Neutrophil (primary cell): ENCODE results near the gene GALNT12.

Source experiments
- H3K27ac ChIP-seq: fragments of 200-600 bp; sonication (generic); 2 replicates; pipeline ENCODE4 v1.5.1; 2016; ENCODE audit warnings: mild to moderate bottlenecking, moderate library complexity
- H3K27me3 ChIP-seq: fragments of 200-600 bp; sonication (generic); 2 replicates; pipeline ENCODE4 v1.6.0; 2016; ENCODE audit warnings: mild to moderate bottlenecking
- H3K36me3 ChIP-seq: fragments of 200-600 bp; sonication (generic); 2 replicates; pipeline ENCODE4 v1.5.1; 2017
- H3K4me1 ChIP-seq, 2 experiments: fragments of 200-600 bp in 1 of 2; sonication (generic) in 1 of 2; 1 replicate in 1 of 2; 2 replicates in 1 of 2; pipeline versions ENCODE4 v1.5.1 to v1.6.1; 2013 to 2016; ENCODE audit warnings: low read depth in 1 of 2, low read length in 1 of 2, mild to moderate bottlenecking in 1 of 2, moderate library complexity in 1 of 2; ENCODE audit not compliant: control insufficient read depth in 1 of 2, insufficient read depth in 1 of 2
- H3K4me3 ChIP-seq, 2 experiments: fragments of 200-600 bp in 1 of 2; sonication (generic) in 1 of 2; 1 replicate in 1 of 2; 2 replicates in 1 of 2; pipeline ENCODE4 v1.5.1; 2013 to 2016; ENCODE audit warnings: low read depth in 1 of 2, low read length in 1 of 2, mild to moderate bottlenecking in 1 of 2, moderate library complexity in 1 of 2
- H3K9me3 ChIP-seq: fragments of 200-600 bp; sonication (generic); 2 replicates; pipeline ENCODE4 v1.5.1; 2016
- TF ChIP-seq, protein P1 (sequence below): fragments of 200-600 bp; sonication (generic); IDR thresholded peaks from 2 replicates; pipeline ENCODE4 v1.5.1; 2016; ENCODE audit warnings: antibody characterized with exemption

Gene GALNT12

DNA sequence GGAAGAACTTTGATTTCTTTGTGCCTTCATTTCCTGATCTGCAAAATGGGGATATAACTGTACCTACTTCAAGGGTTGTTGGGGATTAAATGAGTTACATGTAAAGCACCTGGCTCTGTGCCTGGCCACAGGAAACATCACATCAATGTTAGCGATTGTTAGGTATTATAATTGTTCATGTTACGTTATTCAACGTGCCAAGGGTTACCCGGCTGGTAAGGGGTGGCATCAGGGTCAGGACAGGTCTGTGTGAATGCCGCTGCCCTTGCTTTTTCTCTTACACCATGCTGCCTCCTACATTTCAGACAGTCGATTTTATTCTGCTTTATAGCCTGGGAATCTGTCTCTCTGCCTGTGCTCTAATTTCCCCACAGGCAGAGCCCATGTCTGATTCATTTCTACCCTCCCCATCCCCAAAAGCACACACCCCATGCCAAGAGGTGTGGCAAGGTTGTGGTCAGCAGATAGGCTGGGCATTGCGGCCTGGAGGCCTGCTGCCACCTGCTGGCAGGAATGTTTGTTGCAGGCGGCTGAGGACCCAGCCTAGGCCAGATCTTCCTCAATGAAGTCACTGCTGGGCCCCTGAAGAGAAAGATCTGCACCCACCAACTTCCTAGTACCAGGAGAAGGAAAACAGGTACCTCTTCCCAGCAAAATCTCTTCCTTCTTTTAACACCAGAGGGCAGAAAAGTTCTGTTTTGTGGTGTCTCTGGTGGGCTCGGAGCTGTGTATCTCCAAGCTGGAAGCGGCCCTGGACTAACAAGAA, 16.4 kb upstream of the GALNT12 start:
- Histone ChIP-seq H3K36me3 (no peaks in the 10 kb centered on the region), H3K27me3 (peaks cover 44% of the 10 kb centered on the region), H3K4me1 (peaks cover 7 to 10% of the 10 kb centered on the region in 2 experiments), H3K9me3 (no peaks in the 10 kb centered on the region), H3K4me3 (no peak overlapping the region), H3K27ac (no peak overlapping the region)
- TF ChIP-seq, protein P1, sequence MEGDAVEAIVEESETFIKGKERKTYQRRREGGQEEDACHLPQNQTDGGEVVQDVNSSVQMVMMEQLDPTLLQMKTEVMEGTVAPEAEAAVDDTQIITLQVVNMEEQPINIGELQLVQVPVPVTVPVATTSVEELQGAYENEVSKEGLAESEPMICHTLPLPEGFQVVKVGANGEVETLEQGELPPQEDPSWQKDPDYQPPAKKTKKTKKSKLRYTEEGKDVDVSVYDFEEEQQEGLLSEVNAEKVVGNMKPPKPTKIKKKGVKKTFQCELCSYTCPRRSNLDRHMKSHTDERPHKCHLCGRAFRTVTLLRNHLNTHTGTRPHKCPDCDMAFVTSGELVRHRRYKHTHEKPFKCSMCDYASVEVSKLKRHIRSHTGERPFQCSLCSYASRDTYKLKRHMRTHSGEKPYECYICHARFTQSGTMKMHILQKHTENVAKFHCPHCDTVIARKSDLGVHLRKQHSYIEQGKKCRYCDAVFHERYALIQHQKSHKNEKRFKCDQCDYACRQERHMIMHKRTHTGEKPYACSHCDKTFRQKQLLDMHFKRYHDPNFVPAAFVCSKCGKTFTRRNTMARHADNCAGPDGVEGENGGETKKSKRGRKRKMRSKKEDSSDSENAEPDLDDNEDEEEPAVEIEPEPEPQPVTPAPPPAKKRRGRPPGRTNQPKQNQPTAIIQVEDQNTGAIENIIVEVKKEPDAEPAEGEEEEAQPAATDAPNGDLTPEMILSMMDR = peak; percentile 86

DNA sequence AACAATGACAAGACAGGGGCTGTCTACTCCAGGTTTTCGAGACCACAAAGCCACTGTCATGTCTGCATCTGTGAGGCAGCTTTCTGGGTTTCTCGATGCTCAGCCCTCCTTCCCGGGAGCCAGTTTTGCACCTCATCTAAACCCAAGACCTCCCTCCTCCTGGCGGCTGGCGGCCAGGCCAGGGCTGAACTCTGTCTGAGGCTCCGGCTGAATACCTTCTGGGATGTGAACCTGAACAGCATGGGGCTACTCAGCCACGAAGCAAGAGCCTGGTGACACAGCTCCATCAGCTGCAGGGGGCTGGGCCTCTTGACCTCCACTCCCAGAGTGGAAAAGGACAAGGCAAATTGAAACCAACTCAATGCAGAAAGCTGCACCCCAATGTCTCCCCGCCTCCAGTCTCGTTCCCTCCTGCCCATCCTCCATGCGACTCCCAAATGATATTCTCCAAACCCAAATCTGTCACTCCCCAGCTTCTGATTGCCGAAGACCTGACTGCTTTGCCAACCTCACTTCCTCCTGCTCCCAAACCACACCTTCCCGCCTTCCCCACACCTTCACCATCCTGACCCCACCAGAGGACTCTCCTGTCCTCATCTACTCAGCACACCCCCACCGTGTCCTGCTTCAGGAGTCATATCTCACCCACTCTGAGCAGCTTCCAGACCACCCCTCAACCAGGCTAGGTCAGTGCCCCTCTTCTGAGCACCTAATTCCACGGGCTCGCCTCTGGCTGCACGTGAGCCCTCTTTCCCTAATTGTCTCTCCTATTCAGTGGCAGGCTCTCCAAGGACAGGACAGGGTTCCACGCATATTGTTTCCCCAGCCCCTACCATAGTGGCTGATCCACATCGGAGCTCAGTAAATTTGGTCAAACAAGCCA, 15.6 kb upstream of the GALNT12 start:
- peaks cover 49% of the 10 kb centered on the region for H3K27me3 ChIP-seq
- peaks cover 10 to 14% of the 10 kb centered on the region in 2 experiments for H3K4me1 ChIP-seq
- H3K27ac ChIP-seq = no peak overlapping the region
- TF ChIP-seq, protein P1 = no peak
- H3K9me3 ChIP-seq = no peaks in the 10 kb centered on the region
- no peaks in the 10 kb centered on the region for H3K36me3 ChIP-seq
- no peak overlapping the region for H3K4me3 ChIP-seq

DNA sequence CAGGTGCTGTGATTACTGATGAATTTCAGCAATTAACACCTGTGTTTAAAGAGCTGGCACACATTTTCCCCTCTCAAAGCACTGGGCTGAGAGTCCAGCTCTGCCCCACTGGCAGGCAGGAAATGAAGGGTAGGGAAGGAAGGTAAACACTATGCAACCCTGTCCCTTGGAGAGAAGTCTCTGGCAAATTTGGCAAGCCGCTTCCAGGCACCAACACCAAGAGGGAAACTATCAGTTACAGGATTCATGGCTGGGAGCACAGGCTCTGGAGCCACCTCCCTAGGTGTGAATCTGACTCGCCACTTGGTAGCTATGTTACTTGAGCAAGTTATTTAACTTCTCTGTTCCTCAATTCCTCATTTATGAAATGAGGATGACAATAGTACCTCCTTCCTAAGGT, 14.4 kb upstream of the GALNT12 start:
- Histone ChIP-seq H3K36me3 (no peaks in the 10 kb centered on the region), H3K27ac (no peak overlapping the region), H3K27me3 (peaks cover 60% of the 10 kb centered on the region), H3K9me3 (no peaks in the 10 kb centered on the region), H3K4me3 (no peak overlapping the region), H3K4me1 (peaks cover 12 to 17% of the 10 kb centered on the region in 2 experiments)
- TF ChIP-seq, protein P1 = no peak

DNA sequence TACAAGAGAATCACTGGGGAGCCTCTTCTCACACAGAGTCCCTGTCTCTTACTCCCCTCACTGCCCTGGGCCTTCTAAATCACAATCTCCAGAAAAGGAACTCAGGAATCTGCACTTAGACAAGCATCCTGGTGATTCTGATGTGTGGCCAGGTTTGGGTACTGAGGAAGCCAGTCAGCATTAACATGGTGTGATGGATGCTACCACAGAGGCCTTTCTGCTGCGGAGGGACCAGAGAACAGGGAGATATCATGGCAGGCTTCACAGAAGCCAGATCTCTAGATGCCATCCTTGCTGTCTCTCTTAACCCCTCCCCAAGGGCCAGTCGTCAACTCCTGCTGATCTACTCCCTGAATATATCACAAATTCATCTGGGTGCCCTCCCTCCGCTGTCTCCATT, 12.7 kb upstream of the GALNT12 start:
- Histone ChIP-seq H3K9me3 (no peaks in the 10 kb centered on the region), H3K36me3 (no peaks in the 10 kb centered on the region), H3K27me3 (peaks cover 78% of the 10 kb centered on the region), H3K4me3 (no peak overlapping the region), H3K4me1 (peaks cover 12 to 17% of the 10 kb centered on the region in 2 experiments), H3K27ac (no peak overlapping the region)
- TF ChIP-seq, protein P1 = no peak

DNA sequence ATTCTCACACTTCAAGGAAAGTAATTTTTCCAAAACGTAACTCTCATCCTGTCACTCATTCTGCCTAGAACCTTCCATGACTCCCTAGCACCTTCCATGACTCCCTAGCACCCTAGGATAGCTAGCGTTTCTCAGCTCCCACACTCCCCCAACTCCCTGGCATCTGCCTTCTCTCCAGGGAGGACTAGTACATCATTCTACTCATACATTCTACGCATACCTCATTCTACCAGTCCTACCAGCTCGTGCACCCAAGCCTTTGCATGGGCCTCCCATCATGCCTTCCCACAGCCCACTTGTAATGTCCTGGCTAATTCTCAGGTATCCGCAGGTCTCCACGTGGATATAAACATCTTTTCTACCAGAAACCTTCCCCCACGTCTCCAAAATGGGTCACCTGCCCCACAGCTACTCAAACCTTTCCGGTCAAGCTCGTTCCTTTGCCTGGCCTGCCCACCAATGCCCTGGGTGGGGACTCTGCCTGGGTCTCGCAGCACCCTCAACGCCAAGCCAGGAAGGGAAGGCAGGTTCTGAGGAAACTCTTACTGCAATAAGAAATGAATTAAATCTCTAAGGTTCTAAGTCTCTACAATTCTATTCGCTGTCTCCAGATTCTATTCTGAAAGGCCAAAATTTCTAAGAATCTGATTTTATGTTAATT, 12.0 kb upstream of the GALNT12 start:
- Histone ChIP-seq H3K4me1 (peaks cover 12 to 17% of the 10 kb centered on the region in 2 experiments), H3K4me3 (peak overlapping the region; percentile 46 to 52), H3K27me3 (peaks cover 84% of the 10 kb centered on the region), H3K27ac (no peak overlapping the region), H3K9me3 (no peaks in the 10 kb centered on the region), H3K36me3 (no peaks in the 10 kb centered on the region)
- TF ChIP-seq, protein P1 = no peak
